Upper lobe of left lung (tissue), 6 donors: ENCODE data around the gene SMAD3. TPM values are rescaled to one million over a fixed set of nuclear protein-coding genes. Genes with fewer than 3 reads are reported as not detected.

Source experiments
- ATAC-seq, 2 donors: fragments of 200-7000 bp; cut with Tn5 transposase; one replicate each; pipeline ENCODE4 v1.9.1; 2022; ENCODE audit warnings: mild to moderate bottlenecking in 2 of 2, moderate library complexity in 2 of 2; ENCODE audit not compliant: low FRiP score in 2 of 2
- DNase-seq, 2 donors: peaks; one replicate each; pipeline ENCODE4 v3.0.0-alpha.2; 2019 to 2020
- H3K27ac ChIP-seq, 4 donors: fragments of 200-600 bp; sonication (generic); one replicate each; pipeline ENCODE4 v1.5.1; 2016 to 2019
- H3K27me3 ChIP-seq, 4 donors: fragments of 200-600 bp; sonication (generic); one replicate each; pipeline ENCODE4 v1.5.1; 2017 to 2019
- H3K36me3 ChIP-seq, 4 donors: fragments of 200-600 bp; sonication (generic); one replicate each; pipeline ENCODE4 v1.5.1; 2016 to 2019
- H3K4me1 ChIP-seq, 4 donors: fragments of 200-600 bp; sonication (generic); one replicate each; pipeline ENCODE4 v1.5.1; 2018 to 2019
- H3K4me3 ChIP-seq, 4 donors: fragments of 200-600 bp; sonication (generic); one replicate each; pipeline ENCODE4 v1.5.1; 2017 to 2019; ENCODE audit warnings: mild to moderate bottlenecking in 2 of 4, moderate library complexity in 1 of 4
- H3K9me3 ChIP-seq, 4 donors: fragments of 200-600 bp; sonication (generic); one replicate each; pipeline ENCODE4 v1.5.1; 2018 to 2019
- EP300 ChIP-seq, 4 donors: sonication (generic); formaldehyde crosslinking; IDR thresholded peaks; one replicate each; pipeline ENCODE4 v1.5.1; 2017; ENCODE audit warnings: antibody characterized with exemption in 4 of 4, control low read depth in 2 of 4
- POLR2A ChIP-seq, 4 donors: fragments of 450-650 bp; IDR thresholded peaks; one replicate each; pipeline ENCODE4 v1.5.1; 2016 to 2017; ENCODE audit warnings: antibody characterized with exemption in 4 of 4, mild to moderate bottlenecking in 2 of 4
- POLR2AphosphoS5 ChIP-seq, 2 donors: sonication (generic); formaldehyde crosslinking; IDR thresholded peaks; one replicate each; pipeline ENCODE4 v1.5.1; 2017; ENCODE audit warnings: antibody characterized with exemption in 2 of 2
- WGBS, 2 donors: methylation state at CpG; one replicate each; pipeline ENCODE4 v1.1.5; 2017 to 2018; 5-methylcytosine and 5-hydroxymethylcytosine counted together
- total RNA-seq, 6 donors: library from RNA; depleted of rRNA in 4 of 6; stranded (reverse); fragments of >200 nt in 4 of 6; gene quantifications; one replicate each; pipeline versions ENCODE4 v1.1.0 to v1.2.1, GENCODE V29; 2016 to 2021
- TF ChIP-seq, protein P1 (sequence below), 6 experiments: fragments of 450-650 bp in 4 of 6; fragments of 200-600 bp in 2 of 6; sonication (generic) in 2 of 6; IDR thresholded peaks; one replicate each; pipeline ENCODE4 v1.5.1; 2016 to 2019; ENCODE audit warnings: antibody characterized with exemption in 6 of 6
- donor health status: DM: no; HTN: no; CAD: no; lungs with moderate emphysema.
- donor health status: DM: no; HTN: yes; CAD: no; lungs with severe emphysema.

SMAD3 gene
- total RNA-seq, 6 donors from 2014 or later = 31.7 to 44.5 (median 36.3) TPM

DNA sequence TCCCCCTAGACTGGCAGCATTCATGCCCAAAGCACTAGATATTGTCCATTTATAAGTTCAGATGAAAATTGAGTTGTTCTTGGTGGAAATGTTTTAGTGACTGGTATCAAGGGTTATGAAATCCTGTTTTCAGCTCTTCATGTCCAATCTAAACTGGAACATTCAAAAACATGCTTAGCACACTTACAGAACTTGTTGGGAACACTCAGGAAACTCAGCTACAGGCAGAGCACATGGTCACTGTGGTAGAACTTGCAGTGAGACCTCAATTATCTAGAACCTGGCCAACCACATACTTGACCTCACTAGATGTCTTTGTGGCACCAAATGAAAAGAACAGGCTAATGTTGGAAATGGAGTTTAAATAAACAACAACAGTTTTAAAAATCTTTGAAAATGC lies 88.8 kb downstream of the SMAD3 start:
- Histone ChIP-seq H3K9me3 (no peaks in the 10 kb centered on the region), H3K27me3 (no peaks in the 10 kb centered on the region), H3K36me3 (no peaks in the 10 kb centered on the region), H3K4me1 (peaks cover 18 to 35% (median 26%) of the 10 kb centered on the region in 4 donors), H3K4me3 (no peak overlapping the region), H3K27ac (peak overlapping the region in 3 of 4 donors; percentile 2 to 54 (median 22))
- ATAC-seq (no peak), DNase-seq (no peak)
- TF ChIP-seq, protein P1, sequence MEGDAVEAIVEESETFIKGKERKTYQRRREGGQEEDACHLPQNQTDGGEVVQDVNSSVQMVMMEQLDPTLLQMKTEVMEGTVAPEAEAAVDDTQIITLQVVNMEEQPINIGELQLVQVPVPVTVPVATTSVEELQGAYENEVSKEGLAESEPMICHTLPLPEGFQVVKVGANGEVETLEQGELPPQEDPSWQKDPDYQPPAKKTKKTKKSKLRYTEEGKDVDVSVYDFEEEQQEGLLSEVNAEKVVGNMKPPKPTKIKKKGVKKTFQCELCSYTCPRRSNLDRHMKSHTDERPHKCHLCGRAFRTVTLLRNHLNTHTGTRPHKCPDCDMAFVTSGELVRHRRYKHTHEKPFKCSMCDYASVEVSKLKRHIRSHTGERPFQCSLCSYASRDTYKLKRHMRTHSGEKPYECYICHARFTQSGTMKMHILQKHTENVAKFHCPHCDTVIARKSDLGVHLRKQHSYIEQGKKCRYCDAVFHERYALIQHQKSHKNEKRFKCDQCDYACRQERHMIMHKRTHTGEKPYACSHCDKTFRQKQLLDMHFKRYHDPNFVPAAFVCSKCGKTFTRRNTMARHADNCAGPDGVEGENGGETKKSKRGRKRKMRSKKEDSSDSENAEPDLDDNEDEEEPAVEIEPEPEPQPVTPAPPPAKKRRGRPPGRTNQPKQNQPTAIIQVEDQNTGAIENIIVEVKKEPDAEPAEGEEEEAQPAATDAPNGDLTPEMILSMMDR (IDR thresholded peaks at IDR 0.05) = no peak
- TF ChIP-seq EP300 (IDR thresholded peaks at IDR 0.05) = no peak
- TF ChIP-seq POLR2AphosphoS5 (IDR thresholded peaks at IDR 0.05) = no peak
- no peak for TF ChIP-seq POLR2A (IDR thresholded peaks at IDR 0.05)

DNA sequence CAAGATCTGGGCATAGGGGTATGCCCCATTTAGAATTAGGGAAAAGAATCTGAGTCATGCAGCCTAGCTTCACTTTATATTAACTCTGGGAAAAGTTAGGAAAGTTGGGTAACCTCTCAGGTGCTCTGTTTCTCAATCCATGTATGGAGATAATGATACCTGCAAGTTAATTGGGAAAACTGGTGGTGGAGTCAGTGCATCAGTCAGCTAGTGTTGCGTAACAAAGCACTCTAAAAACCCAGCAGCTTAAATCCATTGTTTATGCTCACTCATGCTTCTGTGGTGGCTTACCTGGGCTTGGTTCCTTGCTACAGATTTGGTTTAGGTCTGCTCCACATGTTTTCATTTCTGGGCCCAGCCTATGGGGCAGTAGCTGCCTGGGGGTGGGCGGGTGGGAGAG lies 91.0 kb downstream of the SMAD3 start:
- ATAC-seq = no peak
- Histone ChIP-seq H3K27me3 (no peaks in the 10 kb centered on the region), H3K9me3 (no peaks in the 10 kb centered on the region), H3K4me3 (no peak overlapping the region), H3K4me1 (peaks cover 8 to 13% (median 11%) of the 10 kb centered on the region in 4 donors), H3K36me3 (no peaks in the 10 kb centered on the region), H3K27ac (no peak overlapping the region)
- TF ChIP-seq POLR2A (IDR thresholded peaks at IDR 0.05) = no peak
- no peak for TF ChIP-seq EP300 (IDR thresholded peaks at IDR 0.05)
- TF ChIP-seq POLR2AphosphoS5 (IDR thresholded peaks at IDR 0.05) = no peak
- TF ChIP-seq, protein P1 (IDR thresholded peaks at IDR 0.05) = no peak
- WGBS, 2 donors = 97 to 100% methylated on average over 2 of the region's 2 CpGs
- no peak for DNase-seq

DNA sequence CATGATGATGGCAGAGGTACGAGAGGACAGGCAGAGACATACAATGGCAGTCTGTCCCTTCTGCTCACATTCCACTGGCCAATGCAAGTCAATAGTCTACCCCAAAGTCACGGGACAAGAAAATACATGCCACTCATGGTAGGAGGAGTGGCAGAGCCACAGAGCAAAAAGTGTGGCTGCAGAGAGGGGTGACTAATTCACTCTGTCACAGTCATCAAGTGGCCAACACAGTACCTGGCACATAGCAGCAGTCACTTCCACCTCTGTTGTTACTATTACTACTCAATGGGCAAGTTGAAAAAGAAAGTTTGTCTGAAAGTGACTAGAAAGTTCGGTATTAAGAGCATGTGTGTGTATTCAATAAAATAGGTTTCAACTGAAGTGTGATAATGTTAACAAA lies 91.4 kb downstream of the SMAD3 start:
- peaks cover 11 to 13% (median 12%) of the 10 kb centered on the region in 4 donors for H3K4me1 ChIP-seq
- no peak overlapping the region for H3K4me3 ChIP-seq
- ATAC-seq (no peak), DNase-seq (no peak)
- WGBS, 2 donors = 97 to 100% methylated on average over 3 of the region's 3 CpGs
- H3K27ac ChIP-seq = no peak overlapping the region
- H3K9me3 ChIP-seq = no peaks in the 10 kb centered on the region
- H3K27me3 ChIP-seq = no peaks in the 10 kb centered on the region
- TF ChIP-seq, protein P1 (IDR thresholded peaks at IDR 0.05) = no peak
- TF ChIP-seq POLR2A (IDR thresholded peaks at IDR 0.05) (no peak), EP300 (IDR thresholded peaks at IDR 0.05) (no peak), POLR2AphosphoS5 (IDR thresholded peaks at IDR 0.05) (no peak)
- no peaks in the 10 kb centered on the region for H3K36me3 ChIP-seq

DNA sequence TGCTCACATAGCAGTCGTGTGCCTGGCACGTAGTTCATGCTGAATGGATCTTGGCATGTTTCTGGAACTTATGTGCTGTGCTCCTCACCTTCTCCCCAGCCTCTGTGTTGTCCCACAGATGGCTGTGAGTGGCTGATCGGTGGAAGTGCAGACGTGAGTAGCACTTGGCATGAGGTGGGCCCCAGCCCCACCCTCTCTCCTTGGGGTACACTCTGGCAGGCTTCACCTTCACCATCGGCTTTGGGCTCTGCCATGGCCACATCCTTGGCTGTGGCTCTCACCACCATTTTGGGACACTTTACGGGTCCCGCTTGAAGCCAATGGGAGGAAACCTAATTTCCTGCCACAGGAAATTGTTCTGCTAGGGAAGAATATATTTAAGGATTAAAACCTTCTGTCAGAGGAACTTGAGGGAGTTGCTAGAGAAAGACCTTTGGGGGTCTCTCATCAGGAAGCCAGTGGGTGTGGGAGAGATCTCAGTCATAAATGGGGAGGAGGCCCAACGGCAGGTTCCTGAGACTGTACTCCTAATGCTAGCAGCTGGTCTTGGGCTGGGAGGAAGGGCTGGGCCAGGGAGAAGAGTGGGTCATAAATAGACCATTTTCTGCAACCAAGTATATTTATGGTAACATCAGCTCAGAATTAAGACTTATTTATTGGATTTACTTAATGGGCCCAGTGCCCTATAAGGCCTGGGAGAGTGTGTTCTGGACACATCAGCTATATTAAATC lies 92.3 kb downstream of the SMAD3 start:
- Histone ChIP-seq H3K36me3 (no peaks in the 10 kb centered on the region), H3K4me3 (no peak overlapping the region), H3K27ac (peak overlapping the region in 1 of 4 donors; percentile 2), H3K4me1 (peaks cover 13 to 15% (median 13%) of the 10 kb centered on the region in 4 donors), H3K27me3 (no peaks in the 10 kb centered on the region), H3K9me3 (no peaks in the 10 kb centered on the region)
- TF ChIP-seq POLR2A (IDR thresholded peaks at IDR 0.05) (no peak), POLR2AphosphoS5 (IDR thresholded peaks at IDR 0.05) (no peak), EP300 (IDR thresholded peaks at IDR 0.05) (no peak)
- TF ChIP-seq, protein P1 (IDR thresholded peaks at IDR 0.05) = no peak
- DNase-seq = no peak
- WGBS, 2 donors = 49 to 59% methylated on average over 4 to 8 of the region's 8 CpGs
- no peak for ATAC-seq

DNA sequence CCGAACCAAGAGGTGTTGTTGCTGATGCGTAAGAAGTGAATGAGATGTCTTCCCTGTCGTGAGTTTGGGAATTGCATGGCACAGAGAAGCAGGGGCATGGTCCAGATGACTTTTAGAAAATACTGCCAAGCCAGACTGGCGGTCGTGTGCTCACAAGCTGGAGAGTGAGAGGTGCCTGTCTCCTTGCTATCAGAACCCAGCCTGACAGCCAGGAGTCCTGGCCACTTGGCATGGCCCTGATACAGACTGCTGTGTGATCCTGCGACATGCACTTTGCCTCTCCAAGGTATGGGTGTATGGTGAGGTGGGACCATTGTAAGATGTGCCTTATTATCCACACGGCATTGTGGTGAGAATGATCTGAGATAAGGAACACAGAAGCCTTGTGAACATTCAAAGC lies 93.0 kb downstream of the SMAD3 start:
- no peak for DNase-seq
- no peak for ATAC-seq
- H3K4me3 ChIP-seq = no peak overlapping the region
- WGBS, 2 donors = 83 to 90% methylated on average over 6 to 7 of the region's 7 CpGs
- H3K27me3 ChIP-seq = no peaks in the 10 kb centered on the region
- no peaks in the 10 kb centered on the region for H3K9me3 ChIP-seq
- peak overlapping the region in 1 of 4 donors; percentile 2 for H3K27ac ChIP-seq
- no peaks in the 10 kb centered on the region for H3K36me3 ChIP-seq
- peaks cover 13 to 15% (median 13%) of the 10 kb centered on the region in 4 donors for H3K4me1 ChIP-seq
- no peak for TF ChIP-seq EP300 (IDR thresholded peaks at IDR 0.05)
- no peak for TF ChIP-seq POLR2A (IDR thresholded peaks at IDR 0.05)
- TF ChIP-seq, protein P1 (IDR thresholded peaks at IDR 0.05) = no peak
- no peak for TF ChIP-seq POLR2AphosphoS5 (IDR thresholded peaks at IDR 0.05)
